Panc1 (cell line): ENCODE measurements around the gene FARP2.

Experiments used
- POLR2AphosphoS5 ChIP-seq: IDR thresholded peaks from 2 replicates; pipeline ENCODE4 v1.6.1; 2012; ENCODE audit warnings: mild to moderate bottlenecking, low read depth, low read length, moderate library complexity
- TF ChIP-seq, protein P1 (sequence below): fragments of 450-650 bp; IDR thresholded peaks from 2 replicates; pipeline ENCODE4 v1.5.1; 2017; ENCODE audit warnings: mild to moderate bottlenecking
- TF ChIP-seq, protein P2 (sequence below), 2 experiments: IDR thresholded peaks; 2 replicates each; pipeline ENCODE4 v1.6.1; 2011 to 2012; ENCODE audit warnings: low read depth in 2 of 2, control low read depth in 1 of 2, low read length in 1 of 2, mild to moderate bottlenecking in 1 of 2, moderate library complexity in 1 of 2; ENCODE audit not compliant: insufficient read depth in 1 of 2

DNA sequence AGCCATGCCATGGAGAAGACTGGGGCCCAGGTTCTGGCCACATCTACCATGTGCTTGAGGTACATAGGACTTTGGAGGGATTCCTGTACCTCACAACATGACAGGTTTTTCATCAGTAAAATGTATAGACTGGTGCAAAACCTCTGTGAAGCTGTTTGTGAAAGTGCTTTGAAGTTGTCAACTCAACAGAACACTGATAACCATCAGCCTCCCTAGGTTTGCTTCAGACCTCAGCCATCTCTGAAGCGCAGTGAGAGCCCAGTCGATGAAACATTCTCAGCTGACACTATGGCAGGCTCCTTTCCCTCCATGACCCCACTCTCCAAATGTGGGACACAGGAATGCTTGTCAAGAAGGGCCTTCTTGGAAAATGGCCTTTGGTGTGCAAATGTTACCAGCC is 113.7 kb downstream of the FARP2 start:
- TF ChIP-seq, protein P1, sequence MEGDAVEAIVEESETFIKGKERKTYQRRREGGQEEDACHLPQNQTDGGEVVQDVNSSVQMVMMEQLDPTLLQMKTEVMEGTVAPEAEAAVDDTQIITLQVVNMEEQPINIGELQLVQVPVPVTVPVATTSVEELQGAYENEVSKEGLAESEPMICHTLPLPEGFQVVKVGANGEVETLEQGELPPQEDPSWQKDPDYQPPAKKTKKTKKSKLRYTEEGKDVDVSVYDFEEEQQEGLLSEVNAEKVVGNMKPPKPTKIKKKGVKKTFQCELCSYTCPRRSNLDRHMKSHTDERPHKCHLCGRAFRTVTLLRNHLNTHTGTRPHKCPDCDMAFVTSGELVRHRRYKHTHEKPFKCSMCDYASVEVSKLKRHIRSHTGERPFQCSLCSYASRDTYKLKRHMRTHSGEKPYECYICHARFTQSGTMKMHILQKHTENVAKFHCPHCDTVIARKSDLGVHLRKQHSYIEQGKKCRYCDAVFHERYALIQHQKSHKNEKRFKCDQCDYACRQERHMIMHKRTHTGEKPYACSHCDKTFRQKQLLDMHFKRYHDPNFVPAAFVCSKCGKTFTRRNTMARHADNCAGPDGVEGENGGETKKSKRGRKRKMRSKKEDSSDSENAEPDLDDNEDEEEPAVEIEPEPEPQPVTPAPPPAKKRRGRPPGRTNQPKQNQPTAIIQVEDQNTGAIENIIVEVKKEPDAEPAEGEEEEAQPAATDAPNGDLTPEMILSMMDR = no peak
- TF ChIP-seq POLR2AphosphoS5 = no peak
- TF ChIP-seq, protein P2, sequence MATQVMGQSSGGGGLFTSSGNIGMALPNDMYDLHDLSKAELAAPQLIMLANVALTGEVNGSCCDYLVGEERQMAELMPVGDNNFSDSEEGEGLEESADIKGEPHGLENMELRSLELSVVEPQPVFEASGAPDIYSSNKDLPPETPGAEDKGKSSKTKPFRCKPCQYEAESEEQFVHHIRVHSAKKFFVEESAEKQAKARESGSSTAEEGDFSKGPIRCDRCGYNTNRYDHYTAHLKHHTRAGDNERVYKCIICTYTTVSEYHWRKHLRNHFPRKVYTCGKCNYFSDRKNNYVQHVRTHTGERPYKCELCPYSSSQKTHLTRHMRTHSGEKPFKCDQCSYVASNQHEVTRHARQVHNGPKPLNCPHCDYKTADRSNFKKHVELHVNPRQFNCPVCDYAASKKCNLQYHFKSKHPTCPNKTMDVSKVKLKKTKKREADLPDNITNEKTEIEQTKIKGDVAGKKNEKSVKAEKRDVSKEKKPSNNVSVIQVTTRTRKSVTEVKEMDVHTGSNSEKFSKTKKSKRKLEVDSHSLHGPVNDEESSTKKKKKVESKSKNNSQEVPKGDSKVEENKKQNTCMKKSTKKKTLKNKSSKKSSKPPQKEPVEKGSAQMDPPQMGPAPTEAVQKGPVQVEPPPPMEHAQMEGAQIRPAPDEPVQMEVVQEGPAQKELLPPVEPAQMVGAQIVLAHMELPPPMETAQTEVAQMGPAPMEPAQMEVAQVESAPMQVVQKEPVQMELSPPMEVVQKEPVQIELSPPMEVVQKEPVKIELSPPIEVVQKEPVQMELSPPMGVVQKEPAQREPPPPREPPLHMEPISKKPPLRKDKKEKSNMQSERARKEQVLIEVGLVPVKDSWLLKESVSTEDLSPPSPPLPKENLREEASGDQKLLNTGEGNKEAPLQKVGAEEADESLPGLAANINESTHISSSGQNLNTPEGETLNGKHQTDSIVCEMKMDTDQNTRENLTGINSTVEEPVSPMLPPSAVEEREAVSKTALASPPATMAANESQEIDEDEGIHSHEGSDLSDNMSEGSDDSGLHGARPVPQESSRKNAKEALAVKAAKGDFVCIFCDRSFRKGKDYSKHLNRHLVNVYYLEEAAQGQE (IDR thresholded peaks at IDR 0.05; ENCODE audit: insufficient read depth in 1 of 2, low read depth in 2 of 2, low read length in 1 of 2) = no peak
